ENCODE measurements around the gene ERRFI1.
"Not testable (repeated sequence)": the region's sequence is repeated elsewhere in the genome, so short reads cannot be mapped to it uniquely, and the experiment has no call there.

The ERRFI1 gene

DNA sequence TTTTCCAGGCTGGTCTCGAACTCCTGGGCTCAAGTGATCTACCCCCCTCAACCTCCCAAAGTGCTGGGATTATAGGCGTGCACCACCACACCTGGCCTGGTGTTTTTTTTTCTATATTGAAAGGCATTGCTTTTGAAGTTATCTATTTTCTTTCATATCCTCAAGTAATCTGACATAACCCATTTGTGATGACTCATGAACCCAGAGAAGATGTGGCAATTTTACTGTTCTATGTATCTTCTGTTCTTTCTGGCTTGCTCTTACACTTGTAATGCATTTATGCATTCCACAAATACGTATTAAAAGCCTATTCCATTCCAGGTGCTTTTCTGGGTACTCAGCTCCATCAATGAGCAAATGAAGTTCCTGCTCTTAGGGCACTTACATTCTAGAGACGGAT lies 29.9 kb upstream of the ERRFI1 start:
- Histone ChIP-seq H3K4me1 (no peaks in the 10 kb centered on the region), H3K36me3 (no peaks in the 10 kb centered on the region), H3K9me3 (no peaks in the 10 kb centered on the region), H3K27me3 (no peaks in the 10 kb centered on the region), H3K4me3 (ENCODE audit: low read depth, low read length) (no peak overlapping the region)
- DNase-seq: no peak
- TF ChIP-seq, protein P1, sequence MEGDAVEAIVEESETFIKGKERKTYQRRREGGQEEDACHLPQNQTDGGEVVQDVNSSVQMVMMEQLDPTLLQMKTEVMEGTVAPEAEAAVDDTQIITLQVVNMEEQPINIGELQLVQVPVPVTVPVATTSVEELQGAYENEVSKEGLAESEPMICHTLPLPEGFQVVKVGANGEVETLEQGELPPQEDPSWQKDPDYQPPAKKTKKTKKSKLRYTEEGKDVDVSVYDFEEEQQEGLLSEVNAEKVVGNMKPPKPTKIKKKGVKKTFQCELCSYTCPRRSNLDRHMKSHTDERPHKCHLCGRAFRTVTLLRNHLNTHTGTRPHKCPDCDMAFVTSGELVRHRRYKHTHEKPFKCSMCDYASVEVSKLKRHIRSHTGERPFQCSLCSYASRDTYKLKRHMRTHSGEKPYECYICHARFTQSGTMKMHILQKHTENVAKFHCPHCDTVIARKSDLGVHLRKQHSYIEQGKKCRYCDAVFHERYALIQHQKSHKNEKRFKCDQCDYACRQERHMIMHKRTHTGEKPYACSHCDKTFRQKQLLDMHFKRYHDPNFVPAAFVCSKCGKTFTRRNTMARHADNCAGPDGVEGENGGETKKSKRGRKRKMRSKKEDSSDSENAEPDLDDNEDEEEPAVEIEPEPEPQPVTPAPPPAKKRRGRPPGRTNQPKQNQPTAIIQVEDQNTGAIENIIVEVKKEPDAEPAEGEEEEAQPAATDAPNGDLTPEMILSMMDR (IDR thresholded peaks at IDR 0.05; ENCODE audit: low read depth, low read length): no peak

DNA sequence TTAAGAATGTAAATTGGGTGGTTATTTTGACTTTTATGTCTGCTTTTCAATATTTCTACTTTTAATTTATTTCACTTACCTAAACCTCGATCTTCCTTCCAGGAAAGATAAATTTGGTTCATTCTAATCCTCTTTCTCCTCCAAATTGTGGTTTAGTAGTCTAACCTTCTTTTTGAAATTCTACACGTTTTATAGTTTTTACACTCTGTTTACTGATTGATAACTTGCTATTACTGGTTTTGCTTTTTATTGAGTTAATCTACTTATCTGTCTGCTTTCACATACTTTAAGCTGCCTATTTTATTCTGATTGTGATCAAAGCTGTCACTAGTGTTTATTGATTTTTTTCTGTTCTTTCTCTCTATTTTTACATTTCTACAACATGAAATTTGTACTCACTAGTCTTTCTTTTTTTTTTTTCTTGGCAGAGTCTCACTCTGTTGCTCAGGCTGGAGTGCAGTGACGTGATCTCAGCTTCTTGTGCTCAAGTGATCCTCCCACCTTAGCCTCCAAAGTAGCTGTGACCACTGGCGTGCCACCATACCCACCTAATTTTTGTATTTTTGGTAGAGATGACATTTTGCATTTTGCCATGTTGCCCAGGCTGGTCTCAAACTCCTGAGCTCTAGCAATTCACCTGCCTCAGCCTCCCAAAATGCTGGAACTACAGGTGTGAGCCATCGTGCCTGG lies 27.9 kb upstream of the ERRFI1 start:
- Histone ChIP-seq H3K4me3 (ENCODE audit: low read depth, low read length) (no peak overlapping the region), H3K9me3 (no peaks in the 10 kb centered on the region), H3K4me1 (no peaks in the 10 kb centered on the region), H3K36me3 (no peaks in the 10 kb centered on the region), H3K27me3 (no peaks in the 10 kb centered on the region)
- DNase-seq: no peak
- TF ChIP-seq, protein P1 (IDR thresholded peaks at IDR 0.05; ENCODE audit: low read depth, low read length): no peak

DNA sequence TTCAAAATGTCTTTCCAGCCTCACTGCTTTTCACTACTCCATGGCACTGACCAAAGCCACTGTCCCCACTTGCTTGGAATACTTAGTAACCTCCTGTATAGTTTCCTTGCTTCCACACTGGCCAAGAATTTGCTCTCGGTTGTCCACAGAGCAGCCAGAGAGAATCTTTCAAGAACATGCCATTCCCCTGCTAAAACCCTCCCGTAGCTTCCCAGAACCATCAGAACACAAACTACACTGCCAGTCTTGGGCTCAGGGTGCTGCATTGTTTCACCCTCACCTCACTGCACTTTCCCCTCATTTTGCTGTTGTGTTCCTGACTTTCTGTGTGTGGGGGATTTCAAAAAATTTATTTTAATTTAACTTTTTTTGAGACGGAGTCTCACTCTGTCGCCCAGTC lies 25.5 kb upstream of the ERRFI1 start:
- Histone ChIP-seq H3K27me3 (no peaks in the 10 kb centered on the region), H3K9me3 (no peaks in the 10 kb centered on the region), H3K36me3 (no peaks in the 10 kb centered on the region), H3K4me1 (no peaks in the 10 kb centered on the region), H3K4me3 (ENCODE audit: low read depth, low read length) (no peak overlapping the region)
- TF ChIP-seq, protein P1 (IDR thresholded peaks at IDR 0.05; ENCODE audit: low read depth, low read length): no peak
- DNase-seq: no peak

DNA sequence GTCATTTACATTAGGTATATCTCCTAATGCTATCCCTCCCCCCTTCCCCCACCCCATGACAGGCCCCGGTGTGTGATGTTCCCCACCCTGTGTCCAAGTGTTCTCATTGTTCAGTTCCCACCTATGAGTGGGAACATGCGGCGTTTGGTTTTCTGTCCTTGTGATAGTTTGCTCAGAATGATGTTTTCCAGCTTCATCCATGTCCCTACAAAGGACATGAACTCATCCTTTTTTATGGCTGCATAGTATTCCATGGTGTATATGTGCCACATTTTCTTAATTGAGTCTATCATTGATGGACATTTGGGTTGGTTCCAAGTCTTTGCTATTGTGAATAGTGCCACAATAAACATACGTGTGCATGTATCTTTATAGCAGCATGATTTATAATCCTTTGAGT lies 23.1 kb upstream of the ERRFI1 start:
- not testable (repeated sequence) for H3K4me3 ChIP-seq (ENCODE audit: low read depth, low read length); H3K36me3 ChIP-seq; DNase-seq; H3K27me3 ChIP-seq; H3K9me3 ChIP-seq; H3K4me1 ChIP-seq

DNA sequence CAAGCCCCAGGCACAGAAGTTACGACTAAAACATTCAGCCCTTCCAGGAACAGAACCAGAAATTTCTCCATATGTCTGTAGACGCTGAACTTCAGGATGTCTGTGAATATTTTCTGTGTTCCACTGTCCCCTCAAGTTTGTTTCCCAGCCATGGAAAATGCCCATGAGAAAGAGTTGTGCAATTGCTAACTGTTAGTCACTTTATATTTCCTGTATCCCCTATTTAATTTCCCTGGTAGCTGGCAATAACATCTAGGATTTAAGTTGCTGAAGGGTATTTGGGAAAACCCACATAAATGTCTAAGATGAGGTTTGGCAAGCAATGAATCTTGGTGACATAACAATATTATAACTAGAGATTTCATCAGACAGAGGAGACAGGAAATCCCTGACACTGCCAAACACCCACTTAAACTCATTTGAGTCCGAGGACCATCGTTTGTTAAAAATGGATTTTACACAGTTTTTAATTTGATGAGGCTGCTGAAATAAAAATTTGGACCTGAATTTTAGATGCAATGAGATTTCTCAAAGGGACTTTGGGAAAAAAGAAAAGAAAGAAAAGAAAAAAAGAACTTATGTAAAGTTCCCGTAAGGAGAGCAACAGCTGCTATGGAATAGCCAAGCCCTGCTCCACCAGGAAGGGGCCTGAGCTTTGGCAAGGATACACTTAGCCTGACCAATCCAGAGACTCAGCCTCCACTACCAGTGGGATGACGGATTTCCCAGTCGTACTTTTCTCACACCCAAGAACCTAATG lies 21.8 kb upstream of the ERRFI1 start:
- H3K36me3 ChIP-seq: no peaks in the 10 kb centered on the region
- TF ChIP-seq, protein P1 (IDR thresholded peaks at IDR 0.05; ENCODE audit: low read depth, low read length): no peak
- no peak overlapping the region for H3K4me3 ChIP-seq (ENCODE audit: low read depth, low read length)
- H3K27me3 ChIP-seq: no peaks in the 10 kb centered on the region
- H3K9me3 ChIP-seq: no peaks in the 10 kb centered on the region
- no peaks in the 10 kb centered on the region for H3K4me1 ChIP-seq
- DNase-seq: no peak

DNA sequence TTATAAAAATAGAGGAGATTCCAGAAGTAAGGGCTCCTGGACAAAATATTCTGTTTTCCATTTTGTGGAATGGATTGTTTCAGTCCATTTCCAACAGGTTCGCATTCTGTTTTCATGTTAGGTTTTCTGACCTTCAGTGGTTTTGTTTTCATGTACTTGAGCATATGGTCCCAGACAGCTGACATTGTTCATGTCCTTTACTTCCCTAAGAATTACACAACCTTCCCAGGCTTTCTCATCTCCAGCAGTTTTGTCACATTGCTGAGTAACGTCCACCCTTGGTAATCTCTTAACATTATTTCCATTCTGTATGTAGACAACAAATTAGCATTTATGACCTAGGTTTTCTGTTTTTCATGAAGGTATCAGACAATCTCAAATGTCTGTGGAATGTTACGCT lies 21.0 kb upstream of the ERRFI1 start:
- no peak for DNase-seq
- TF ChIP-seq, protein P1 (IDR thresholded peaks at IDR 0.05; ENCODE audit: low read depth, low read length): no peak
- no peaks in the 10 kb centered on the region for H3K9me3 ChIP-seq
- H3K27me3 ChIP-seq: no peaks in the 10 kb centered on the region
- no peaks in the 10 kb centered on the region for H3K4me1 ChIP-seq
- no peaks in the 10 kb centered on the region for H3K36me3 ChIP-seq
- H3K4me3 ChIP-seq (ENCODE audit: low read depth, low read length): no peak overlapping the region

Measured in BE2C (cell line).